NCI-H2107 treated with DMSO at 0.1 percent for 48 hours (cell line): ENCODE results near the gene WDR18.

ENCODE experiments used
- DNase-seq: peaks from one replicate; lab custom pipeline; 2025; ENCODE audit not compliant: unreplicated experiment; lab: John Stamatoyannopoulos, UW

Gene WDR18

DNA sequence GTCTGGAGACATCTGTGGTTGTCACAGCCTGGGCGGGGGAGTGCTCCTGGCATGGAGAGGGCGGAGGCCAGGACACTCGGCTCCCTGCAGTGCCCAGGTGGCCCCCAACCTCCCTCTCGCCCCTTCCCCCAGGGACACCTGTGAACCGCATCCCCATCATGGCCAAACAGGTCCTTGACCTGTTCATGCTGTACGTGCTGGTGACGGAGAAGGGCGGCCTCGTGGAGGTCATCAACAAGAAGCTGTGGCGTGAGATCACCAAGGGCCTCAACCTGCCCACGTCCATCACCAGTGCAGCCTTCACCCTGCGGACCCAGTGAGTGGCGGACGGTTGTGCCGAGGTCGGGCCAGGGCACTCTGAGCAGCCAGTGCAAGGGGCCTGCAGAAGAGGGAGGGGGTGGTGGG lies 20.0 kb upstream of the WDR18 start:
- DNase-seq, result no peak

DNA sequence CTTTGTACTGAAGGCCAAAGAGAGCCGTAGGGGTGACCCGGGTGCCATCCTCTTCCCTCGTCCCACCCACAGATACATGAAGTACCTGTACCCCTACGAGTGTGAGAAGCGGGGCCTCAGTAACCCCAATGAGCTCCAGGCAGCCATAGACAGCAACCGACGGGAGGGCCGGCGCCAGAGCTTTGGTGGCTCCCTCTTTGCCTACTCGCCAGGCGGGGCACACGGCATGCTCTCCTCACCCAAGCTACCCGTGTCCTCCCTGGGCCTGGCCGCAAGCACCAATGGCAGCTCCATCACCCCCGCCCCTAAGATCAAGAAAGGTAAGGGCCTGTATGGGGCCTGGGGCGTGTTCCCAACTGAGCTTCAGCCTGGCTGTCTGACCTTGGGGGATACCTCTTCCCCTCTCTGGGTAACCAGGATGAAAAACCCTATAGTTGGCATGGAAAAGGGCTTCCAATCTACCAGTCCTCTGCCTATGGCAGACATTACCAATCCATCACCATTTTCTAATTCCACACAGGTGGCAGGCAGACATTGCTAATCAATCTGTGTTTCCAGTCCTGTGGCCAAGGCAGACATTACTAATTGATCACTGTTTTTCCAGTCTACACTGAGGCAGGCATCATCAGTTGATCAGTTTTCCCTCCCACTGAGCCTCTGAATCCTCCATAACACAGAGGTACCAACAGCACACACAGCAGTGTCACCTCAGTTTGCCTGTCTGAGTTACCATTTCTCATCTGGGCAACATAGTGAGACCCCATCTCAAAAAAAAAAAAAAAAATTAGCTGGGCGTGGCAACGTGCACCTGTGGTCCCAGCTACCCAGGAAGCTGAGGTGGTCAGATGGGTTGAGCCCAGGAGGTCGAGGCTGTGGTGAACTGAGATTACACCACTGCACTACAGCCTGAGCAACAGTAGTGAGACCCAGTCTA lies 19.1 kb upstream of the WDR18 start:
- no peak for DNase-seq

DNA sequence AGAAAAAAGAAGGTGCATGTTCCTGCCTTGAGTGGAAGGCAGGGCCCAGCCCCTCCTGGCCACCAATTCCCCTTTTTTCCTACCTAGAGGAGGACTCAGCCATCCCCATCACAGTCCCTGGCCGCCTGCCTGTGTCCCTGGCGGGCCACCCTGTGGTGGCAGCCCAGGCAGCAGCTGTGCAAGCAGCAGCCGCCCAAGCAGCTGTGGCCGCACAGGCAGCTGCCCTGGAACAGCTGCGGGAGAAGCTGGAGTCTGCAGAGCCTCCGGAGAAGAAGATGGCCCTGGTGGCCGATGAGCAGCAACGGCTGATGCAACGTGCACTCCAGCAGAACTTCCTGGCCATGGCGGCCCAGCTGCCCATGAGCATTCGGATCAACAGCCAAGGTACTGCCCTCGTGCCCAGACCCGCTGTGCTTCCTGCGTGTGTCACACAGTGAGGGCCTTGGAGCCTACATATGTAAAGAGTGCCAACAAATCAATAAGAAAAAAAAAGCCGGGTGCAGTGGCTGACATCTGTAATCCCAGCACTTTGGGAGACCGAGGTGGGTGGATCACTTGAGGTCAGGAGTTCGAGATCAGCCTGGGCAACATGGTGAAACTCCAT lies 17.6 kb upstream of the WDR18 start:
- no peak for DNase-seq

DNA sequence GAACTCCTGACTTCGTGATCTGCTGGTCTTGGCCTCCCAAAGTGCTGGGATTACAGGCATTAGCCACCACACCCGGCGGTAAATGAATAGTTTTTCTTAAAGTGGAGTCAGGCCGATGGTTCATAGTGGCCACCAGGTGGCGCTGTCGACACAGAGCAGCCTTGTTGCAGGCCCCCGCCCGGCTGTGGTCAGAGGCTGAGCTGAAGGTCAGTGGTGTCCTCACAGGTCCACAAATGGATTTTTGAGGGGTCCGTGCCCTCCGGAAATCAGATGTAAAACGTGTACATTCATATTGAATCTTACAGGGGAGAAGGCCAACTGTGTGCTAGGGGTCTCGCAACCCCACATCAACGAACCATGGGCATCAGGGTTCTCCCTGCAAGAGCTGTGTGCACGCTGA lies 13.4 kb upstream of the WDR18 start:
- DNase-seq, result no peak

- DNase-seq, result no peak
Observed at GRCh38 chr19:971795-972194, 12.3 kb upstream of the WDR18 start.

GRCh38 chr19:972281-972680 lies 11.9 kb upstream of the WDR18 start:
- no peak for DNase-seq

DNA sequence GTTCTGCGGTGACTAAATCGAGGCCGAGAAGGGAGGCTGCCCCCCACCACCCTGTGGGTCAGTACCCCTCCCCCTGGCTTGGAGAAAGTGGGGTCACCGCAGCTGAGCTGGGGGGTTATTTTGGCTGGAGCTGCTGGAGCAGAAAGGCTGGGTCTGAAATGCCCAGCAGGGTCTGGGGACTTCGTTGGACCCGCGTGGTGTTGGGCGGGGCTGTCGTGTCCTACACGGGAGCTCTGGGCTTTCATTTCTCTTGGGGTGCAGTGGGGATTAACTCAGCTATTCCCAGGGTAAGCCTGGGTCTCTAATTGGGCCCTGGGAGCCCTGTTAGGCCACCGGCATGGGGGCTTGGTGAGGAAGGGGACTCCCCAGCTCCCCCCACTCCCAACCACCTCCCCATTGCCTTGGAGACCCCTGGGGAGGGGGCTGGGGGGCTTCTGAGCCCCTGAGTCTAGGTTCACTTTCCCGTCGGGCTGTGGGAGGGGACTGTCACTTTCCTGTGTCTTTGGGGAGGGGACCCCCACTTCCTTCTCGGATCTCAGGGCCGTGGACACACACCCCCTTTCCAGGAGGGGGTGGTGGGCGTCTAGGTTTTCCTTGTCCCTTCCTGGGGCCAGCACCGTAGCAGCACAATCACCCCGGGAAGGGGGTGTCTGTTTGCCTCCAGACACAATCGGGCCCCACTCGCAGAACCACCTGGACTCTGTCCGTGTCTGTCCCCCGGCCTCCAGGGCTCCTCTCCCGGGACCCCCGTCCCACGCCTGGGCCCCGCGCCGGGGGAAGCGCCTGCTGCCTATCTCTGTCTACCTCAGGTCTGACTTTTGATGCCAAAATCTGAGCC lies 10.2 kb upstream of the WDR18 start:
- no peak for DNase-seq

GRCh38 chr19:974564-975257 lies 9.4 kb upstream of the WDR18 start:
- DNase-seq, result no peak

DNA sequence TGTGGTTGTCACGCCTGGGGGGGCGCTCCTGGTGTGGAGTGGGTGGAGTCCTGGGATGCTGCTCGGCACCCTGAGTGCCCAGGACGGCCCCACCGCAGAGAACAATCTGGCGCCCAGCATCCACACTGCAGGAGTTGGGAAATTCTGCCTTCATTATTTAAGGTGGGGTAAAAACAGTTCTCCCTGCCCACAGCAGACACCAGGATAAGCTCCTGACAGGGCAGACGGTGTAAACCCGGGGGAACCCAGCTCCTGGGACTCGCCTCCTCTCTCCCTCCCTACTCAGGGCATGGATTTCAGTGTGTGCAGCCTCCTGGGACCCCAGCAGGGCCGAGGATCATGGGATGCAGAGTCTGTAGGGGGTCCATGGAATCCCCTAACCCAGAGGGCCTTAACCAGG lies 7.7 kb upstream of the WDR18 start:
- DNase-seq, result no peak

DNA sequence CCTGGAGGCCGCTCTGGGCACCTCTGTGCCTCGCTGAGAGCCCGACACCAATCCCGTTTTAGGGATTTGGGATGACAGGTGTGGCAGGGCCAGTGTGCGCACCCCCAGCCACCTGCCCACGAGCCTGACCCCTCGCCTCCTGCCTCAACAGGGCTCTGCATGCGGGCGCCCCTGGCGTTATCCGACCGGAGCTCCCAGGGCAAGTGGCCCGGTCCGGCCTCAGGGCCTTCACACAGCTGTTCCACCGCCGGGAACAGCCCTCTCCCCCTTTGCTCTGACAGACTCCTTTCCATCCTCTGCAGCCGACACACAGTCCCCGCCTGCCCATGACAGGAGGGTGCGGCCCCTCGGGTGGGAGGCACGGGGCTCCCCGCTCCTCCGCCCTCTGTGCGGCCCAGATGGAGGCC lies 7.1 kb upstream of the WDR18 start:
- no peak for DNase-seq

- no peak for DNase-seq
Observed at GRCh38 chr19:979318-979741, 4.8 kb upstream of the WDR18 start.

- DNase-seq, result no peak
Observed at GRCh38 chr19:980133-980998, 3.8 kb upstream of the WDR18 start.

DNA sequence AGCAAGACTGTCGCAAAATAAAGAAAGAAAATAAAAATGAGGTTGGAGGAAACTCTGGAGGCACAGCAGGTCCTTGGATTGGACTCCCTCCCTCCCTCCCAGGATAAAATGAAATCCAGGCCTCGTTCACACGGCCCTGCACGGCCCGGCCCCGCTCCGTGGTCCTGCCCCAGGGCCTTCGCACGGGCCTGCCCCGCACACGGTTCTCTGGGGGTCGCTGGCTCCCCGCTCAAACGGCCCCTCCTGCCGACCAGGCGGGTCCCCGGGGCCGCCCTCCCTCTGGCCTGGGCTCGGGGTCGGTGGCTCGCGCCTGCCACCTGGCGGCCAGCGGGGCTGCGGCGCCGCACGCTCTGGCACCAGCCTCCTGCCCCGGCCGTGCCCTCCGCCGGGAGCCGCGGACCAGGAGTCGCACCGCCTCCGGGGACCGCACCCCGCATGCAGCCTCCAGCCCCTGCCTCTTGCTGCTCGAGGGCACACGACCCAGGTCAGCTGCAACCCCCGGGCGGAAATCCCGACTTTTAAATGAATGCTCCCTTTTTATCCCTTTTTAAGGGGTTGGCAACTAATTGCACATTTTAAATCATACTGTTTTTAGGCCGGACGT lies 1.5 kb upstream of the WDR18 start:
- DNase-seq, result no peak

DNA sequence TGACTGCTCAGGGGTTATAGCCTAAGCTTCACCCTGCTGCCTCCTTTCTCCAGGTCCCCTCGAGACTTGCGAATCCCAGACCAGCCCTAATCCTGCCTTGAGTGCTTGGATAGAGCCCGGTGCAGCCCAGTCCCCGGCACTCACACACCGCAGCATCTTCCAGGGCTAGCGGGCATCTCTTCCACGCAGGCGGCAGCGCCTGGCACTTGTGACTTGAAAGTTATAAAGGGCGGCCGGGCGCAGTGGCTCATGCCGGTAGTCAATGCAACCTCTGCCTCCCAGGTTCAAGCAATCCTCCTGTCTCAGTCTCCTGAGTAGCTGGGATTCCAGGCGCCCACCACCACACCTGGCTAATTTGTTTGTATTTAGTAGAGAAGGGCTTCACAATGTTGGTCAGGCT lies 1.9 kb downstream of the WDR18 start:
- DNase-seq, result no peak

DNA sequence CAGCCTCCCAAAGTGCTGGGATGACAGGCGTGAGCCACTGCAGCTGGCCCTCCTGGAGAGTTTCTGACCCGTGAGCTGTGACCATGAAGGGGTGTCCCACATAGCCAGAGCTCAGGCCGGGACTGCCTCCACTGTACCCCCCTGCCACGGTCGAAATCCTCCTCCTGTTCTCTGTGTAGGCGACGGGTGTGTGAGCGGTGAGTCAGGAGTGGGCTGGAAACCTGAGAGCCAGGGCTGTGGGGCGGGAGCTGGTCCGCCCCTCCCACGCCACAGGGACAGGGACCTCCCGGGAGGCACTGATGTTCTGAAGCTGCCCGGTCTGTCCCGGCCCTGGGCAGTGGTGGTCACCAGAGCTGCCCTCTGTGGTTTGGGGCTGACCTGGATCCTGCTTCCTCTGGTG lies 3.9 kb downstream of the WDR18 start:
- DNase-seq, result no peak

- no peak for DNase-seq
Observed at GRCh38 chr19:988510-988909, 4.4 kb downstream of the WDR18 start.

DNA sequence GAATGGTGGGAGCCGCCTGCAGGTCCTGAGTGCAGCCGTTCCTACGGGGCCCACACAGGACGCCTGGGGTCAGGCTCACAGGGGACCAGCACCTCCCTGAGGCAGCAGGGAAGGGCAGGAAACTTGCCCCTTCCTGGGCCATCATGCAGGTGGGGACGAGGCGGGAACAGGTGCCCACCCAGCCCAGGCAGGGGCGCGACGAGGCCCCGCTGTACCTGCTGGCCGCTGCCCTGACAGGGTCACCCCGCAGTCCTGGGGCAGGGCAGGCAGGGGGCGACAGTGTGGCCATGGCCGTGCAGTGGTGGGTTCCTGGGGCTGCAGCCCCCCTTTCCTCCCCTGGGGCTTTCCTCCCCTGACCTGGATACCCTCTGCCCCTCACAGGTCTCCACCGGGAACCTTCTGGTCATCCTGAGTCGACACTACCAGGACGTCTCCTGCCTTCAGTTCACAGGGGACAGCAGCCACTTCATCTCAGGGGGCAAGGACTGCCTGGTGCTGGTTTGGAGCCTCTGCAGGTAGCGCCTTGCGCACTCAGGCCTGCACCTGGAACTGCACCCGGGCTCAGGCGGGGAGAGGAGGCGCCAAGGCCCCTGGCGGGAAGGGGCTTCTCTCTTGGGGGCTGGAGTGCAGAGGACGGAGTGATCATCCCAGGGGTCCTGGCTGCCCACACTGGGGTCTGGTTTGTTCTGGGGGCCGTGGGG lies 5.4 kb downstream of the WDR18 start:
- no peak for DNase-seq

- no peak for DNase-seq
Observed at GRCh38 chr19:990119-990571, 6.0 kb downstream of the WDR18 start.

DNA sequence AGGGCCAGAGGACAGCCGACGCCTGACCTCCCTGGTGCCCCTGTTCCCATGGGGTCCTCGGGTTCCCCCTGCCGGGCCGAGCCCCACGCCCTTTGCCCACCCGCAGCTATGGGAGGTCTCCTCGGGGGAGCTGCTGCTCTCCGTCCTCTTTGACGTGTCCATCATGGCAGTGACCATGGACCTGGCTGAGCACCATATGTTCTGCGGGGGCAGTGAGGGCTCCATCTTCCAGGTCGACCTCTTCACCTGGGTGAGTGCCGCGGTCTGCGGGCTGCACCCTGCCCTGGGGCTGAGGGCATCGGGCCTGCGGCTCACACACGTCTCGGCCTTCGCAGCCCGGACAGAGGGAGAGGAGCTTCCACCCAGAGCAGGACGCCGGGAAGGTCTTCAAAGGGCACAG lies 6.6 kb downstream of the WDR18 start:
- DNase-seq, result no peak
